ENCODE data around the gene FILIP1. TPM values are rescaled to one million over a fixed set of nuclear protein-coding genes. Genes with fewer than 3 reads are reported as not detected.

The FILIP1 gene
- total RNA-seq, 4 donors from 2014 or later, result 0.08 to 2.3 (median 0.25) TPM

DNA sequence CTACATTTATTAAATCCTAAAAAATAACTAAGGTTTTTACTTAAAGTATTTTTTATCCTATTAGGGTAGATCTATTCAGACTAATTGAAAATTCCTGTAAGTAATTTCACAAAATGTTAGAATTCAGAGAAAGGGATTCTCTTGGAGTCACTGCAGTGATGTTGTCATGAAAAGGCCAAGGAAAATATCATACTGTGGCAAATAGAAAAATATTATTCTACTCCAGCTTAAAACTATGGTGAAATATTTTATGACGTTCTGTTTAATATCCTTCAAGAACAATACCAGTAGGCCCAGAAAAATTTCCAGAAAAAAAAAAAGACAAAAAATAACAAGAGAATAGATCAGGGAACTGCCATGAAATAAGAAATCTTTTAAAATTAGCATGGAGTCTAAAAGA lies 73.6 kb downstream of the FILIP1 start:
- no peaks in the 10 kb centered on the region for H3K9me3 ChIP-seq
- H3K27ac ChIP-seq, result no peak overlapping the region
- 59% methylated on average over 1 of the region's 1 CpG for WGBS
- no peak for TF ChIP-seq POLR2AphosphoS5 (IDR thresholded peaks at IDR 0.05)
- no peak for TF ChIP-seq POLR2A (IDR thresholded peaks at IDR 0.05)
- no peak for TF ChIP-seq EP300 (IDR thresholded peaks at IDR 0.05)
- TF ChIP-seq, protein P1, sequence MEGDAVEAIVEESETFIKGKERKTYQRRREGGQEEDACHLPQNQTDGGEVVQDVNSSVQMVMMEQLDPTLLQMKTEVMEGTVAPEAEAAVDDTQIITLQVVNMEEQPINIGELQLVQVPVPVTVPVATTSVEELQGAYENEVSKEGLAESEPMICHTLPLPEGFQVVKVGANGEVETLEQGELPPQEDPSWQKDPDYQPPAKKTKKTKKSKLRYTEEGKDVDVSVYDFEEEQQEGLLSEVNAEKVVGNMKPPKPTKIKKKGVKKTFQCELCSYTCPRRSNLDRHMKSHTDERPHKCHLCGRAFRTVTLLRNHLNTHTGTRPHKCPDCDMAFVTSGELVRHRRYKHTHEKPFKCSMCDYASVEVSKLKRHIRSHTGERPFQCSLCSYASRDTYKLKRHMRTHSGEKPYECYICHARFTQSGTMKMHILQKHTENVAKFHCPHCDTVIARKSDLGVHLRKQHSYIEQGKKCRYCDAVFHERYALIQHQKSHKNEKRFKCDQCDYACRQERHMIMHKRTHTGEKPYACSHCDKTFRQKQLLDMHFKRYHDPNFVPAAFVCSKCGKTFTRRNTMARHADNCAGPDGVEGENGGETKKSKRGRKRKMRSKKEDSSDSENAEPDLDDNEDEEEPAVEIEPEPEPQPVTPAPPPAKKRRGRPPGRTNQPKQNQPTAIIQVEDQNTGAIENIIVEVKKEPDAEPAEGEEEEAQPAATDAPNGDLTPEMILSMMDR (IDR thresholded peaks at IDR 0.05), result no peak
- H3K4me1 ChIP-seq, result peaks cover 3% of the 10 kb centered on the region
- no peak for DNase-seq (ENCODE audit: low spot score in 2 of 2)
- no peak overlapping the region for H3K4me3 ChIP-seq
- H3K36me3 ChIP-seq, result no peaks in the 10 kb centered on the region
- no peaks in the 10 kb centered on the region for H3K27me3 ChIP-seq

DNA sequence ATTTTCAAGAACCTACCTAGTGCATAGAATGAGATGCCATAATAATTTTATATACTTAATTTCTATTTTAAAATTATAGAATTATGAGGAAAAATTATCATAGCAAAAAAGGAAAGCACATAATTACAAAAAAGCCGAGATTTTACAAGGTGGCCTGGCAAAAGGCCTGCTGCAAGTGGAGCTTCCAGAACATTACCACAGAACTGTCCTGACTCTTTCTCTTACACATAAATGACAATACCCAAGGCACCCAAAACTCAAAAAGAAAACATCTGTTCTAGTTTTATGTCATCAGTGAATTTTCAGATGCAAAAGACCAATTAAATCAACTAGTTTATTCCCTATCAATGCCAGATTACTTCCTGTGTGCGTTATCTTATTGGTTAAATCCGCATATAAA lies 74.2 kb downstream of the FILIP1 start:
- H3K9me3 ChIP-seq, result no peaks in the 10 kb centered on the region
- no peak overlapping the region for H3K4me3 ChIP-seq
- TF ChIP-seq EP300 (IDR thresholded peaks at IDR 0.05) (no peak), POLR2AphosphoS5 (IDR thresholded peaks at IDR 0.05) (no peak), POLR2A (IDR thresholded peaks at IDR 0.05) (no peak)
- TF ChIP-seq, protein P1 (IDR thresholded peaks at IDR 0.05), result no peak
- no peaks in the 10 kb centered on the region for H3K36me3 ChIP-seq
- DNase-seq (ENCODE audit: low spot score in 2 of 2), result no peak
- no peak overlapping the region for H3K27ac ChIP-seq
- 86% methylated on average over 3 of the region's 3 CpGs for WGBS
- H3K4me1 ChIP-seq, result peaks cover 3% of the 10 kb centered on the region
- H3K27me3 ChIP-seq, result no peaks in the 10 kb centered on the region

DNA sequence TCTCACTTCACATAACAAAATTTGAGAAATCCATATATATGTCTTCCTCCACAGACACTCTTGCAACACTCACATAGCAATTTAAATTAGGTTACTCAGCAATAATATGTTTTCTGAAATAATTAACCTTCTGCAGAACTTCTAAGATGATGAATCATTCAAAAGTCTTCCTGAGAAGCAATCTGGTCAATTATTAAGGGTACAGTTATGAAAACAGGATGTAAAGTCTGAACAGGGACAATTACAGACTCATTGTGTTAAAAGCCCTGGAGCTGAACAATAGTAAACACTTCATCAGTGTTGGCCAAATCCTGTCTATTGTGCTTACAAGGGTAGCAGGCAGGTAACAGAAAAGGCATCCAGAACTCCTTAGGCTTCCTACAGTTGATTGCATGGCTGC lies 75.4 kb downstream of the FILIP1 start:
- Histone ChIP-seq H3K27me3 (no peaks in the 10 kb centered on the region), H3K9me3 (no peaks in the 10 kb centered on the region), H3K4me3 (no peak overlapping the region), H3K27ac (no peak overlapping the region), H3K36me3 (no peaks in the 10 kb centered on the region), H3K4me1 (peaks cover 3% of the 10 kb centered on the region)
- TF ChIP-seq EP300 (IDR thresholded peaks at IDR 0.05) (no peak), POLR2A (IDR thresholded peaks at IDR 0.05) (no peak), POLR2AphosphoS5 (IDR thresholded peaks at IDR 0.05) (no peak)
- TF ChIP-seq, protein P1 (IDR thresholded peaks at IDR 0.05), result no peak
- no peak for DNase-seq (ENCODE audit: low spot score in 2 of 2)

DNA sequence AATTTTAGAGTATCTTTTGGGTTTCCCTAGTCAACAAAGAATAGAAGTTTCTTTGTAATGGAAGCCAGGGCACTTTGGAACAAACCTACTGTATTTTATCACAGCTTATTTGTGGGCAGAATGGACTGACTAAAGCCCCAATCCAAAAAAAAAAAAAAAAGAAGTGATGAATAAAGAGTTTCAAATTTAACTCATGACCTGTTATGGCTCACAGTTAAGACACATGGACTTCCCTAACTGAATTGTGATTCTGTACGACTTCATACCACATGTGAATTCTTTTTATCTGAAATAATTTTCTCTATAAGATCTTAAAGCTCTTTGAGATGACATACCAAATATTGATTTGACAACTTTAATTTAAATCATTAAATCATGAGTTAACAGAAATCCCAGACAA lies 77.2 kb downstream of the FILIP1 start:
- no peaks in the 10 kb centered on the region for H3K9me3 ChIP-seq
- no peaks in the 10 kb centered on the region for H3K27me3 ChIP-seq
- TF ChIP-seq EP300 (IDR thresholded peaks at IDR 0.05), result no peak
- TF ChIP-seq, protein P1 (IDR thresholded peaks at IDR 0.05), result no peak
- no peak for TF ChIP-seq POLR2AphosphoS5 (IDR thresholded peaks at IDR 0.05)
- no peak for TF ChIP-seq POLR2A (IDR thresholded peaks at IDR 0.05)
- H3K4me1 ChIP-seq, result peaks cover 3% of the 10 kb centered on the region
- no peak overlapping the region for H3K4me3 ChIP-seq
- no peak for DNase-seq (ENCODE audit: low spot score in 2 of 2)
- no peak overlapping the region for H3K27ac ChIP-seq
- no peaks in the 10 kb centered on the region for H3K36me3 ChIP-seq
- 74% methylated on average over 1 of the region's 1 CpG for WGBS

DNA sequence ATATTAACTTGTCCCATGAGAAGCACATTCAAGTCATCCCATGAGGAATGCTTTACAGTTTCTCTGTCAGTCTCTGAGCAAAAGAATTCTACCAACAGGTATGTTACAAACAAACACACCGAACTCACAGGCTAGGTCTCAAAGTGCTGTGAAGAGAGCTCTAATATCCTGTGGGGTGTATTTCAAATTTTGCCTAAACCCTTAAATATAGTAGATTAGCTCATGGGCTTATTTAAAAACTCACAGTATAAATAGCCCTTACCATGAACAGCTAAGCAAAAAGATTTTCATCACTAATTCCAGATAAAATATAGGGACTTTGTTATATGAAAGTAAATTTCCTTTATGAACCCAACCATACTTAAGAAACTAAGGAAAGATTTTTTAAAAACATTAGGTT lies 77.8 kb downstream of the FILIP1 start:
- no peak for DNase-seq (ENCODE audit: low spot score in 2 of 2)
- H3K27ac ChIP-seq, result no peak overlapping the region
- H3K27me3 ChIP-seq, result no peaks in the 10 kb centered on the region
- no peaks in the 10 kb centered on the region for H3K9me3 ChIP-seq
- TF ChIP-seq POLR2A (IDR thresholded peaks at IDR 0.05) (no peak), EP300 (IDR thresholded peaks at IDR 0.05) (no peak), POLR2AphosphoS5 (IDR thresholded peaks at IDR 0.05) (no peak)
- TF ChIP-seq, protein P1 (IDR thresholded peaks at IDR 0.05), result no peak
- no peaks in the 10 kb centered on the region for H3K36me3 ChIP-seq
- H3K4me3 ChIP-seq, result no peak overlapping the region
- peaks cover 3% of the 10 kb centered on the region for H3K4me1 ChIP-seq
- 92% methylated on average over 1 of the region's 1 CpG for WGBS

All from suprapubic skin (tissue), 4 donors.